T-helper 2 cell treated with Interferon-gamma antibody and Interleukin-4, amounts not matched to agents 100 ng/mL and 5 ng/mL, for 36 hours (primary cell): ENCODE results near the gene DESI1. TPM values are rescaled to one million over a fixed set of nuclear protein-coding genes. Genes with fewer than 3 reads are reported as not detected.
"Not testable (repeated sequence)": the region's sequence is repeated elsewhere in the genome, so short reads cannot be mapped to it uniquely, and the experiment has no call there.

Experiments used
- intact Hi-C: fragments of 100-400 bp; cut with micrococcal nuclease; formaldehyde crosslinking; loops from one replicate; pipeline ENCODE4 v1.15.1; 2023
- total RNA-seq: library from RNA; stranded (reverse); gene quantifications from 2 replicates; pipeline ENCODE4 v1.2.3, GENCODE V29; 2022

Gene DESI1
- total RNA-seq, 1 donor from 2014 or later, result 46.7 TPM

- intact Hi-C loops, result loop anchor here (1.0 to 2.0 kb wide), 3 partner anchors 15 to 45 kb away; partner anchors contain the start of genes DESI1, POLR3H and XRCC6
Measured at GRCh38 chr22:41589391-41590241, 31.2 kb downstream of the DESI1 start, which contains the start of gene PMM1. PMM1 (minus strand) TSS chr22:41589840; CDS start chr22:41589805, 35 bp downstream.

- intact Hi-C loops, result no loop called here
Measured at GRCh38 chr22:41587347-41587723, 33.5 kb downstream of the DESI1 start.

- intact Hi-C loops, result no loop called here
Measured at GRCh38 chr22:41585898-41586297, 34.9 kb downstream of the DESI1 start.

GRCh38 chr22:41584881-41585280 lies 36.0 kb downstream of the DESI1 start:
- intact Hi-C loops, result no loop called here

DNA sequence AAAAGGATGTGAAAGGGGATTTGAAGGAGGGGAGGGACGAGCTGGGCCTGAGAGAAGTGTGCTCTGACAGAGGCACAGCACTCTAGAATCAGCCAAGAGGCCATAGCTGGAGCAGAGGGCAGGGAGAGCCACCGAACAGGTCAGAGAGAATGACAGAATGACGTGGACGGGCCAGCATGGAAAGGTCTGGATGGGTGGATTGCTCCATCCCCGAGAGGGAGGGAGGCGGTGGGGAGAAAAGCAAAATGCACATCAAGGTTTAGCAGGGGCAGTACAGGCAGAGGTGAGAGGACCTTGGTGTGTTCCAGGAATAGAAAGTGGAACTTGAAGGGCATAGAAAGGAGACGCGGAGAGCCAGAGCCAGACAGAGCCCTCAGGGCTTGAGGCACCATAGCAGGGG lies 38.1 kb downstream of the DESI1 start:
- intact Hi-C loops, result no loop called here

DNA sequence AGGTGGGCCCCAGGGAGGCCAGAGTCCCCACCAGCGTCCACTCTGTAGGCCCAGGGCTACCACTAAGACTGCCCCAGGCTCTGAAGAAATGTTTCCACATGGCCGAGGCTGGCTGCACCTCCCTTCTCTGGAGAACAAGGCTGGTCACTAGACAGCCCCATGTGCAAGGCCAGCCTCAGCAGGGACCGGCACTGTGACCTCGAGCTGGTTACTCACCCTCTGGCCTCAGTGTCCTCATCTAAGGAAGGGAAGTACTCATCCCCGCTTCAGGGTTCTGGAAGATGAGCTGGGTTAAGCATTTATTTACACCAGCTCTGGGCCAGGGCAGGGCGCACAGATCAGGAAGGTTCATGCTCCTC lies 40.9 kb downstream of the DESI1 start:
- intact Hi-C loops, result no loop called here

GRCh38 chr22:41579297-41579996 lies 41.4 kb downstream of the DESI1 start:
- intact Hi-C loops, result no loop called here

DNA sequence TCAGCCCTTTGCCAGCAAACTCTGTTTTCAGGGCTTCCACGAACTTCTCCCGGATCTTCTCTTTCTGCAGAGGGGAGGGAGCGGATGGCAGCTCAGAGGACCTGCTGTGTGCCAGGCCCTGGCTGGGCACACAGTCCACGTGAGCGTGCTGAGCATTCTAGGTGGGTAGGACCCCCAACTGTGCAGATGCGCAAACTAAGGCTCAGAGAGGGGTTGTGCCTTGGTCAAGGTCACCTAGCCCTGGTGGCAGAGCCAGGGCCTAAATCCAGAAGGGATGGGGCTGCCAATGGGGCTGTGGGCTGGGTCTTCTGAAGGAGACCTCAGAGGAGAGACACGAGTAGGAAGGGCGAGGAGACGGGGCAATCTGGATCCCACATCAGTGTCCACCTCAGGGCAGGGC lies 42.0 kb downstream of the DESI1 start:
- intact Hi-C loops, result no loop called here

DNA sequence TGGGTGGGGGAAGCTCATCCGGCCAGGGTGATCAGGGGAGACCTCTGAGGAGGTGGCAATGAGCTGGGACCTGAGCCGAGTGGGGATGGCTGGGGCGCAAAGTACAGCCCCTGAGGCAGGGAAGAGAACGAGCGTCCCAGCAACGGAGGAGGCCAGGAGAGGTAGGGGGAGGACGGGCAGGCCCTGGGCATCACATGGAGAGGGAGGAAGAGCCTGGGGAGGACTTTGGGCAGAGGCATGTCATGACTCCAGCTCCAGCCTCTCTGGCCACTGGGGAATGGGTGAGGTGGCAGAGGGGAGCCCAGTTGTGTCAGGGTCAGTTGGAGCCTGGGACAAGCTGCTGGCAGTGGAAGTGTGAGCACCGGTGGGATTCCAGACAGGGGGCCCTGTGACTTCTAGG lies 42.7 kb downstream of the DESI1 start:
- intact Hi-C loops, result no loop called here

DNA sequence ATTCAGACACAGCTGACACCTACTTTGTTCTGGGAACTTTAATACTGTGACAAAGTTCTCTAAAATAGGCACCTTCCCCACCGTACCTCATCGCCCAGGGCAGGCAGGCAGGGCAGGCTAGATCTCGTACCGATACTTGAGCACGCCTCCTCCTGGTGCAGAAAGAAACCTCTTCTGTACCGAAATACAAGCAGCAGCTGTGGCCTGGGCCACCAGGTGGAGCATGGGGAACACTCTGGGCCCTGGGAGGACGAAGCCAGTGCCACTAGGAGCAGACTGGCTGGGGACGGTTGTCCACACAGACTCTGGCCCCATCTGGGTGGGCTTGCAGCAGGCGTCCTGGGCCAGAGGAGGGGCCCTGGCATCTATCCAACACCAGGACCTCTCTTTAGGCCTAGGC lies 44.0 kb downstream of the DESI1 start:
- intact Hi-C loops, result no loop called here

- intact Hi-C loops, result no loop called here
Measured at GRCh38 chr22:41575533-41575932, 45.3 kb downstream of the DESI1 start.

GRCh38 chr22:41574847-41575381 lies 45.9 kb downstream of the DESI1 start:
- intact Hi-C loops, result no loop called here

DNA sequence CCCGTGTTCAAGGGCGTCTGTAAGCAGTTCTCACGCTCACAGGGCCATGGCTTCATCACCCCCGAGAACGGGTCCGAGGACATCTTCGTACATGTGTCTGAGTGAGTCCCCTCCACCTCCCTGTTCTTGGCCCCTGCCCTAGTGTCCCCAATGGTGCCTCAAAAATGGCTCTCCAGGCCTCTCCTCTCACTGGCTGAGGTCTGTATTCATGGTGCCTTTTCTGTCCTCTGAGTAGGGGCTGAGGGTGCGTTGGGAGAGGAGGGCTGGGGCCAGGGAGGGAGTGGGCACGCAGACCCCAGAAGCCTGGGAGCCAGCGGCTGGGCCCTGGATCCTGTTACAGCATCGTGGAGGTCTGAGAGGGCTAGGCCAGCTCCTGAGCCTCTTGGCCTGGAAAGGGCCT lies 47.2 kb downstream of the DESI1 start:
- intact Hi-C loops, result no loop called here

GRCh38 chr22:41572305-41572704 lies 48.5 kb downstream of the DESI1 start:
- intact Hi-C loops, result not testable (repeated sequence)

DNA sequence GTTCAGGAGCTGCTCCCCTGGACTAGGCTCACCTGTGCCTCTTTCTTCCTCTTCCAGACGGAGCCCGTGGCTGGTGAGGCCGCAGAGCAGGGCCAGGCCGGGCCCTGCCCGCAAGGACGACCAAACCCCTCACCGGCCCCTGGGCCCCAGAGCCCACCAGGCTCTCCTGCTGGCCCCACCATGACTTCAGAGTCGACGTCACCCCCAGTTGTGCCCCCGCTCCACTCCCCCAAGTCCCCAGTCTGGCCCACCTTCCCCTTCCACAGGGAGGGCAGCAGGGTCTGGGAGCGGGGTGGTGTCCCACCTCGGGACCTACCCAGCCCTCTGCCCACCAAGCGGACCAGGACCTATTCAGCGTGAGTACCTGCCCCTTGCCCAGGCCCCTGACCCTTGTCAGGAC lies 49.1 kb downstream of the DESI1 start:
- intact Hi-C loops, result no loop called here

- intact Hi-C loops, result no loop called here
Measured at GRCh38 chr22:41570221-41570620, 50.6 kb downstream of the DESI1 start.

GRCh38 chr22:41568811-41569210 lies 52.0 kb downstream of the DESI1 start:
- intact Hi-C loops, result no loop called here

GRCh38 chr22:41567512-41567768 lies 53.4 kb downstream of the DESI1 start:
- intact Hi-C loops, result no loop called here

DNA sequence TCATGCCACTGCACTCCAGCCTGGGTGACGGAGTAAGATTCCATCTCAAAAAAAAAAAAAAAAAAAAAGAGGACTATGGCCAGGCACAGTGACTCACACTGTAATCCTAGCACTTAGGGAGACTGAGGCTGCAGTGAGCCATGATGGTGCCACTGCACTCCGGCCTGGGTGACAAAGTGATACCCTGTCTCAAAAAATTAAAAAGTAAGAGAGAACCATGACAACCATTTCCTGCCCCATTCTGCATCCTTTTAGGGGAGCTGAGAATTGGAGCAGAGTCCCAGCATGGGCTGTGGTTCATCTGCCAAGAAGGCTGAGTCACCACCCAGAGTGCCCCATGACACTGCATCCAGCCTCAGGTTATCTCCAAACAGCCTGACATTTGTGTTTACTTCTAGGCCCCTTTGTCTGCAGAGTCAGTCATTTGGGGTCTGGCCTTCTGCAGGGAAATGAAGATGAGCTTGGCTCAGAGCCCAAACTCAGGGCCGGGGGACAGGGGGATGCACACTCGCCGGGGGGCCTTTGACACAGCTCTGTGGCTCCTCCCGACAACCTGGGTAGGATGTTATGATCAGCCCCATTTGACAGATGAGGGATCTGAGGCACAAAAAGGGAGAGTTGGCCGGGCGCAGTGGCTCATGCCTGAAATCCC lies 55.3 kb downstream of the DESI1 start:
- intact Hi-C loops, result no loop called here

GRCh38 chr22:41564563-41564962 lies 56.3 kb downstream of the DESI1 start:
- intact Hi-C loops, result no loop called here

DNA sequence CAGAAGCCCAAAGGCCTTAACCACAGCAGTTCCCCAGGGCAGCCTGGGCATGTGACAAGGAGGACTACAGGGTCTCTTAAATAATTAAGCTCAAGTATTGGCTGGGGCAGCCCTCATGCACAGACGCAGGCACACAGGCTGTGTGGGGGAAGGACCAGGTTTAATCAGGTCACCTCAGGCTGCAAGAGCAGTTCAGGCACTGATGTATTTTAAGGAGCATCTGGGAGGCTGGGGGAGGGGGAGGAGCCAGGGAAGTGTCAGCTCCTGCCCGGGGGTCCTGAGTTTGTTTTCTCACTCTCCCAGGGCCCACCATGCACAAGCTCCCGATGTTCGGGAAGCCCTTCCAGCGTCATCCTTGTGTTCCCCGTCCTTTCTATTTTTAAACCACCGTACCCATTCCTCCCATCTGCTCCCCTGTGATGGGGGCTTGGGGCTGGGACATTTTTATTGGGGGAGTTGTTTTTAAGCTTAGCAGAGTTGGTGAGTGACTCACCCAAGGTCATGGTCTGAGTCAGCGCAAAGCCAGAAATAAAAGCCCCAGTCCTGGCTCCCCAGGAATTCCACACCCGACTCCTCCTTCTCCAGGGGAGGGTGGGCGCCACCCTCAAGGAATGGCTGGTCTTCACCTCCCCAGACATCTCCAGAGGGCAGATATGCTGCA lies 57.7 kb downstream of the DESI1 start:
- intact Hi-C loops, result no loop called here

- intact Hi-C loops, result no loop called here
Measured at GRCh38 chr22:41562461-41562860, 58.4 kb downstream of the DESI1 start.
